ENCODE results near the gene GPN2.

GRCh38 chr1:26832249-26832960 is 57.7 kb downstream of the GPN2 start:
- TF ChIP-seq CTCF (IDR thresholded peaks at IDR 0.05) (no peak), POLR2A (IDR thresholded peaks at IDR 0.05) (no peak)
